NCI-H2171 treated with DMSO at 0.1 percent for 48 hours (cell line): Measurements from ENCODE around the gene IRS2.
A peak's percentile ranks its signal among the peaks of the same experiment; 100 is the strongest.

Source experiments
- DNase-seq: peaks from one replicate; lab custom pipeline; 2025; lab: John Stamatoyannopoulos, UW

Gene IRS2

GRCh38 chr13:109779876-109780510 is 6.4 kb downstream of the IRS2 start:
- no peak for DNase-seq

- DNase-seq: no peak
Measured at GRCh38 chr13:109779074-109779473, 7.3 kb downstream of the IRS2 start.

- DNase-seq: no peak
Measured at GRCh38 chr13:109778102-109778542, 8.3 kb downstream of the IRS2 start.

GRCh38 chr13:109776575-109776974 is 9.8 kb downstream of the IRS2 start:
- no peak for DNase-seq

- no peak for DNase-seq
Measured at GRCh38 chr13:109773786-109774185, 12.6 kb downstream of the IRS2 start.

- no peak for DNase-seq
Measured at GRCh38 chr13:109773276-109773675, 13.1 kb downstream of the IRS2 start.

- no peak for DNase-seq
Measured at GRCh38 chr13:109771926-109772325, 14.5 kb downstream of the IRS2 start.

GRCh38 chr13:109770436-109770835 is 15.9 kb downstream of the IRS2 start:
- DNase-seq: no peak

- DNase-seq: no peak
Measured at GRCh38 chr13:109769921-109770320, 16.5 kb downstream of the IRS2 start.

- no peak for DNase-seq
Measured at GRCh38 chr13:109769275-109769674, 17.1 kb downstream of the IRS2 start.

- no peak for DNase-seq
Measured at GRCh38 chr13:109768616-109769015, 17.8 kb downstream of the IRS2 start.

- DNase-seq: no peak
Measured at GRCh38 chr13:109768176-109768575, 18.2 kb downstream of the IRS2 start.

GRCh38 chr13:109767023-109767422 is 19.4 kb downstream of the IRS2 start:
- DNase-seq: no peak

GRCh38 chr13:109764470-109765291 is 21.7 kb downstream of the IRS2 start:
- peak; percentile 91 for DNase-seq

GRCh38 chr13:109764045-109764444 is 22.3 kb downstream of the IRS2 start:
- DNase-seq: peak; percentile 49

- DNase-seq: no peak
Measured at GRCh38 chr13:109762791-109763190, 23.6 kb downstream of the IRS2 start.

- no peak for DNase-seq
Measured at GRCh38 chr13:109761695-109762094, 24.7 kb downstream of the IRS2 start.

GRCh38 chr13:109760951-109761350 is 25.4 kb downstream of the IRS2 start:
- no peak for DNase-seq

GRCh38 chr13:109760402-109760801 is 26.0 kb downstream of the IRS2 start:
- DNase-seq: no peak

GRCh38 chr13:109759609-109760008 is 26.8 kb downstream of the IRS2 start:
- DNase-seq: no peak

GRCh38 chr13:109758937-109759480 is 27.4 kb downstream of the IRS2 start:
- DNase-seq: no peak

- DNase-seq: no peak
Measured at GRCh38 chr13:109756778-109757177, 29.6 kb downstream of the IRS2 start.

GRCh38 chr13:109755997-109756396 is 30.4 kb downstream of the IRS2 start:
- DNase-seq: no peak
